Ammon's horn (tissue), 1 donor: Measurements from ENCODE around the gene DUSP16.
A peak's percentile ranks its signal among the peaks of the same experiment; 100 is the strongest.
"Not testable (repeated sequence)": the region's sequence is repeated elsewhere in the genome, so short reads cannot be mapped to it uniquely, and the experiment has no call there.

Source experiments
- DNase-seq: peaks from one replicate; pipeline ENCODE4 v3.0.0-alpha.2; 2016; ENCODE audit warnings: low spot score

The DUSP16 gene

GRCh38 chr12:12562585-12563261, at the start of gene DUSP16:
DUSP16 (minus strand) TSS chr12:12562863; CDS start chr12:12521098, 41,765 bp downstream.
- DNase-seq: peak; percentile 94

GRCh38 chr12:12612358-12612757, 49.7 kb upstream of the DUSP16 start:
- peak; percentile 73 for DNase-seq

- DNase-seq: peak; percentile 95
Measured at GRCh38 chr12:12611512-12612306, 49.0 kb upstream of the DUSP16 start, which contains the start of gene CREBL2. CREBL2 (plus strand) TSS chr12:12611876; CDS start chr12:12612173, 297 bp downstream.

GRCh38 chr12:12610711-12611110, 48.0 kb upstream of the DUSP16 start:
- DNase-seq: no peak

GRCh38 chr12:12609692-12610091, 47.0 kb upstream of the DUSP16 start:
- no peak for DNase-seq

- DNase-seq: peak; percentile 38
Measured at GRCh38 chr12:12608557-12608957, 45.9 kb upstream of the DUSP16 start.

GRCh38 chr12:12606781-12607589, 44.3 kb upstream of the DUSP16 start:
- DNase-seq: peak; percentile 37

GRCh38 chr12:12604740-12605139, 42.1 kb upstream of the DUSP16 start:
- no peak for DNase-seq

GRCh38 chr12:12600659-12601058, 38.0 kb upstream of the DUSP16 start:
- peak; percentile 60 for DNase-seq

- no peak for DNase-seq
Measured at GRCh38 chr12:12599750-12600643, 37.3 kb upstream of the DUSP16 start.

- DNase-seq: no peak
Measured at GRCh38 chr12:12598864-12599263, 36.2 kb upstream of the DUSP16 start.

- DNase-seq: not testable (repeated sequence)
Measured at GRCh38 chr12:12596598-12596997, 33.9 kb upstream of the DUSP16 start.

GRCh38 chr12:12595929-12596328, 33.3 kb upstream of the DUSP16 start:
- DNase-seq: not testable (repeated sequence)

GRCh38 chr12:12592930-12593329, 30.3 kb upstream of the DUSP16 start:
- DNase-seq: no peak

GRCh38 chr12:12590961-12591360, 28.3 kb upstream of the DUSP16 start:
- no peak for DNase-seq

GRCh38 chr12:12588436-12588835, 25.8 kb upstream of the DUSP16 start:
- not testable (repeated sequence) for DNase-seq

- no peak for DNase-seq
Measured at GRCh38 chr12:12587878-12588277, 25.2 kb upstream of the DUSP16 start.

- DNase-seq: no peak
Measured at GRCh38 chr12:12586879-12587675, 24.4 kb upstream of the DUSP16 start.

GRCh38 chr12:12585115-12585863, 22.6 kb upstream of the DUSP16 start:
- DNase-seq: no peak
